Fibroblast of lung (primary cell): ENCODE data around the gene PPP1R14D. TPM values are rescaled to one million over a fixed set of nuclear protein-coding genes. Genes with fewer than 3 reads are reported as not detected.

Experiments used
- DNase-seq, 2 donors: peaks; one replicate each; pipeline versions ENCODE4 v3.0.0 to v3.0.0-alpha.2; 2010; ENCODE audit warnings: low read depth in 2 of 2
- H2AFZ ChIP-seq: 2 replicates; pipeline ENCODE4 v1.5.1; 2012; ENCODE audit warnings: low read length, control low read depth, inconsistent platforms
- H3K27ac ChIP-seq: 2 replicates; pipeline ENCODE4 v1.5.1; 2011; ENCODE audit warnings: low read length, control low read depth; ENCODE audit not compliant: insufficient read depth
- H3K27me3 ChIP-seq: 2 replicates; pipeline ENCODE4 v1.5.1; 2011; ENCODE audit warnings: mild to moderate bottlenecking, low read length; ENCODE audit not compliant: control insufficient read depth, insufficient read depth
- H3K36me3 ChIP-seq: 2 replicates; pipeline ENCODE4 v1.5.1; 2011; ENCODE audit warnings: low read length; ENCODE audit not compliant: control insufficient read depth, insufficient read depth
- H3K4me1 ChIP-seq: 2 replicates; pipeline ENCODE4 v1.5.1; 2011; ENCODE audit warnings: low read length; ENCODE audit not compliant: control insufficient read depth, insufficient read depth; ENCODE audit errors: extremely low read depth
- H3K4me2 ChIP-seq: 2 replicates; pipeline ENCODE4 v1.5.1; 2011; ENCODE audit warnings: low read length, control low read depth; ENCODE audit not compliant: insufficient read depth; ENCODE audit errors: extremely low read depth
- H3K4me3 ChIP-seq, 4 experiments: fragments of 200-600 bp in 1 of 4; sonication (generic) in 1 of 4; replicated peaks in 1 of 4; 2 replicates each; pipeline ENCODE4 v1.5.1; 2011 to 2016; ENCODE audit warnings: low read length in 4 of 4, low read depth in 3 of 4, mild to moderate bottlenecking in 3 of 4, control low read depth in 2 of 4, inconsistent platforms in 1 of 4, mixed read lengths in 1 of 4; ENCODE audit not compliant: insufficient read depth in 1 of 4; ENCODE audit errors: control extremely low read depth in 1 of 4
- H3K79me2 ChIP-seq: 2 replicates; pipeline ENCODE4 v1.5.1; 2012; ENCODE audit warnings: mild to moderate bottlenecking, low read length, inconsistent platforms; ENCODE audit not compliant: control insufficient read depth, insufficient read depth
- H3K9ac ChIP-seq: 2 replicates; pipeline ENCODE4 v1.5.1; 2011; ENCODE audit warnings: mild to moderate bottlenecking, low read length, control low read depth; ENCODE audit not compliant: insufficient read depth
- H3K9me3 ChIP-seq: 2 replicates; pipeline ENCODE4 v1.5.1; 2012; ENCODE audit warnings: low read depth, low read length; ENCODE audit not compliant: control insufficient read depth, insufficient read depth
- H4K20me1 ChIP-seq: 2 replicates; pipeline ENCODE4 v1.5.1; 2011; ENCODE audit warnings: low read length; ENCODE audit not compliant: control insufficient read depth, insufficient read depth; ENCODE audit errors: extremely low read depth
- EZH2 ChIP-seq: IDR thresholded peaks from 2 replicates; pipeline ENCODE4 v1.5.1; 2012; ENCODE audit warnings: low read length, control low read depth, mild to moderate bottlenecking; ENCODE audit errors: missing control alignments
- polyA plus RNA-seq, 2 donors: library from polyadenylated mRNA; depleted of rRNA in 1 of 2; stranded (reverse) in 1 of 2; unstranded in 1 of 2; fragments of >200 nt; gene quantifications; 2 replicates each; pipeline ENCODE4 v1.2.1, GENCODE V29; 2011 to 2012; ENCODE audit warnings: missing spikeins in 1 of 2
- total RNA-seq: library from RNA; depleted of rRNA; stranded (reverse); fragments of >200 nt; gene quantifications from 2 replicates; pipeline ENCODE4 v1.2.1, GENCODE V29; 2014
- TF ChIP-seq, protein P1 (sequence below), 2 donors: IDR thresholded peaks in 1 of 2; conservative IDR thresholded peaks in 1 of 2; 1 replicate in 1 of 2; 2 replicates in 1 of 2; pipeline ENCODE4 v1.5.1; 2011 to 2012; ENCODE audit warnings: low read length in 2 of 2, control low read depth in 1 of 2, inconsistent platforms in 1 of 2, low read depth in 1 of 2, mild to moderate bottlenecking in 1 of 2

Gene PPP1R14D
- total and polyA plus RNA-seq, 2 donors (not counting 1 experiment from before 2014, with no cell fraction given): not detected

DNA sequence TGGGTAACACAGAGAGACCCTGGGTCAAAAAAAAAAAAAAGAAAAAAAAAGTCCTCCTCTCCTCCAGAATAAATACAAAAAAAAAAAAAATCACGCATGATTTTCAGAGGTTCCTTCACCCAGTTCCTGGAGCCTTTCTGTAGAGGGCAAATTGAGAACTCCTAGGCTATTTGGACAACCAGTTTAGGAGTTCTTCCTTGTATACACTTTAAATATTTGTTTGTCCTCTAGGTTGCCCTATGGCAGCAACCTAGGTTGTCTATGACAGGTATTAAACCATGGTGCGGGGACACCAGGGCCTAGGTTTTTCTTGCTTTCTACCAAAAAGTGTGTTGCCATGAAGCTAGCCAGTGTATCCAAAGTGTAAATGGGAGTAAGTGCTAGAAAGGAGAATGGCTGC, 25.4 kb downstream of the PPP1R14D start:
- Histone ChIP-seq H3K27ac (no peak overlapping the region), H3K9ac (no peak overlapping the region), H3K4me3 (no peak overlapping the region), H3K36me3 (peaks cover 1% of the 10 kb centered on the region), H3K27me3 (no peaks in the 10 kb centered on the region), H3K9me3 (no peaks in the 10 kb centered on the region), H4K20me1 (no peaks in the 10 kb centered on the region), H3K4me2 (no peak overlapping the region), H2AFZ (no peak overlapping the region), H3K79me2 (peaks cover 19% of the 10 kb centered on the region), H3K4me1 (peaks cover 3% of the 10 kb centered on the region)
- TF ChIP-seq, protein P1, sequence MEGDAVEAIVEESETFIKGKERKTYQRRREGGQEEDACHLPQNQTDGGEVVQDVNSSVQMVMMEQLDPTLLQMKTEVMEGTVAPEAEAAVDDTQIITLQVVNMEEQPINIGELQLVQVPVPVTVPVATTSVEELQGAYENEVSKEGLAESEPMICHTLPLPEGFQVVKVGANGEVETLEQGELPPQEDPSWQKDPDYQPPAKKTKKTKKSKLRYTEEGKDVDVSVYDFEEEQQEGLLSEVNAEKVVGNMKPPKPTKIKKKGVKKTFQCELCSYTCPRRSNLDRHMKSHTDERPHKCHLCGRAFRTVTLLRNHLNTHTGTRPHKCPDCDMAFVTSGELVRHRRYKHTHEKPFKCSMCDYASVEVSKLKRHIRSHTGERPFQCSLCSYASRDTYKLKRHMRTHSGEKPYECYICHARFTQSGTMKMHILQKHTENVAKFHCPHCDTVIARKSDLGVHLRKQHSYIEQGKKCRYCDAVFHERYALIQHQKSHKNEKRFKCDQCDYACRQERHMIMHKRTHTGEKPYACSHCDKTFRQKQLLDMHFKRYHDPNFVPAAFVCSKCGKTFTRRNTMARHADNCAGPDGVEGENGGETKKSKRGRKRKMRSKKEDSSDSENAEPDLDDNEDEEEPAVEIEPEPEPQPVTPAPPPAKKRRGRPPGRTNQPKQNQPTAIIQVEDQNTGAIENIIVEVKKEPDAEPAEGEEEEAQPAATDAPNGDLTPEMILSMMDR (conservative IDR thresholded peaks at IDR 0.05 in 1 of 2, IDR thresholded peaks at IDR 0.05 in 1 of 2; ENCODE audit: low read depth in 1 of 2, low read length in 2 of 2): no peak
- TF ChIP-seq EZH2: no peak
- DNase-seq: no peak

DNA sequence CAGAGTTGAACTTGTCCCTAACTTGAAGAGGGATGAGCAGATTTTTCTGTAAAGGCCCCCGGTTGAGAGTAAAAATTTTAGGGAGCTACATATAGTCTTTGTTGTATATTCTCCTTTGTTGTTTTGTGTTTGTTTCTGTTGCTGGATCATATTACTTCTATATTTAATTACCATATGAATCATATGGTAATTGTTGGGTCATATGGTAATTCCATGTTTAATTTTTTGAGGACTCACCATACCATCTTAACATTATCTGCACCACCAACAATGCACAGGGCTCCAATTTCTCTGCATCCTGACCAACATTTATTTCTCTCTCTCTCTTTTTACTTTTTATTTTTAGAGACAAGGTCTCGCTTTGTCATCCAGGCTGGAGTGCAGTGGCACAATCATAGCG, 29.0 kb downstream of the PPP1R14D start:
- Histone ChIP-seq H3K4me3 (no peak overlapping the region), H3K36me3 (peaks cover 1% of the 10 kb centered on the region), H3K4me1 (no peaks in the 10 kb centered on the region), H3K4me2 (no peak overlapping the region), H3K9ac (no peak overlapping the region), H3K27ac (no peak overlapping the region), H4K20me1 (no peaks in the 10 kb centered on the region), H3K27me3 (no peaks in the 10 kb centered on the region), H2AFZ (no peak overlapping the region), H3K79me2 (peaks cover 7% of the 10 kb centered on the region), H3K9me3 (no peaks in the 10 kb centered on the region)
- no peak for DNase-seq
- no peak for TF ChIP-seq EZH2
- TF ChIP-seq, protein P1 (conservative IDR thresholded peaks at IDR 0.05 in 1 of 2, IDR thresholded peaks at IDR 0.05 in 1 of 2; ENCODE audit: low read depth in 1 of 2, low read length in 2 of 2): no peak

DNA sequence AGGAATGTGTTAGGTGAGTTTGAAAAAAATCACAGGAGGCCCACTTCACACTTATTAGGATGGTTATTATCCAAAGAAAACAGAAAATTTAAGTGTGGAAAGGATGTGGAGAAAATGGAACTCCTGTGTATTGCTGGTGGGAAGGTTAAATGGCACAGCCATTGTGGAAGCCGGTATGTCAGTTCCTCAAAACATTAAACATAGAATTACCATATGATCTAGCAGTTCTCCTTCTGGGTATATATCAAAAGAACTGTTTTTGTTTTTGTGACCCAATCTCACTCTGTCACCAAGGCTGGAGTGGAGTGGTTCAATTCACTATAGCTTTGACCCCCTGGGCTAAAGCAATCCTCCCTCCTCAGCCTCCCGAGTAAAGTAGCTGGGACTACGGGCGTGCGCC, 32.0 kb downstream of the PPP1R14D start:
- no peak for DNase-seq
- Histone ChIP-seq H3K4me3 (no peak overlapping the region), H3K79me2 (peaks cover 5% of the 10 kb centered on the region), H3K4me1 (peaks cover 3% of the 10 kb centered on the region), H3K4me2 (no peak overlapping the region), H3K27me3 (no peaks in the 10 kb centered on the region), H3K9me3 (no peaks in the 10 kb centered on the region), H3K36me3 (no peaks in the 10 kb centered on the region), H4K20me1 (no peaks in the 10 kb centered on the region), H3K9ac (no peak overlapping the region), H3K27ac (no peak overlapping the region), H2AFZ (no peak overlapping the region)
- TF ChIP-seq, protein P1 (conservative IDR thresholded peaks at IDR 0.05 in 1 of 2, IDR thresholded peaks at IDR 0.05 in 1 of 2; ENCODE audit: low read depth in 1 of 2, low read length in 2 of 2): no peak
- TF ChIP-seq EZH2: no peak
